Muscle of back (tissue), 13 donors: ENCODE measurements around the gene KRTAP22-1. TPM values are rescaled to one million over a fixed set of nuclear protein-coding genes. Genes with fewer than 3 reads are reported as not detected.

ENCODE experiments used
- DNase-seq, 3 donors: peaks; one replicate each; pipeline versions ENCODE4 v3.0.0 to v3.0.0-alpha.2; 2013
- long read RNA-seq, 9 donors: transcript quantifications; one replicate each; lab custom pipeline, GENCODE V29; 2026
- polyA plus RNA-seq, 10 donors: library from polyadenylated mRNA; unstranded; fragments of 120-200 nt; gene quantifications; one replicate each; pipeline ENCODE4 v1.2.1, GENCODE V29; 2013; ENCODE audit not compliant: insufficient read length in 10 of 10

Gene KRTAP22-1
- polyA plus RNA-seq = not detected
- long read RNA-seq, donor 1 = 0 reads
- long read RNA-seq, donor 2 = 0 reads
- long read RNA-seq, donor 3 = 0 reads
- long read RNA-seq, donor 4 = 0 reads
- long read RNA-seq, donor 5 = 0 reads
- long read RNA-seq, donor 6 = 0 reads
- long read RNA-seq, donor 7 = 0 reads
- long read RNA-seq, donor 8 = 0 reads
- long read RNA-seq, donor 9 = 0 reads

- DNase-seq = no peak
Measured at GRCh38 chr21:30600787-30601186, at the start of gene KRTAP22-1. TSS of gene KRTAP22-1 (plus strand) at chr21:30601087.

- DNase-seq = no peak
Measured at GRCh38 chr21:30552782-30553181, 48.1 kb upstream of the KRTAP22-1 start.

- DNase-seq = no peak
Measured at GRCh38 chr21:30555095-30555494, 45.8 kb upstream of the KRTAP22-1 start.

- no peak for DNase-seq
Measured at GRCh38 chr21:30561264-30561895, 39.5 kb upstream of the KRTAP22-1 start, which contains the start of gene KRTAP19-7. TSS of gene KRTAP19-7 (minus strand) at chr21:30561314. CDS start at chr21:30561289, 25 bp downstream.

GRCh38 chr21:30561957-30562356, 38.9 kb upstream of the KRTAP22-1 start:
- no peak for DNase-seq

- DNase-seq = no peak
Measured at GRCh38 chr21:30563072-30563471, 37.8 kb upstream of the KRTAP22-1 start.

GRCh38 chr21:30563630-30564029, 37.3 kb upstream of the KRTAP22-1 start:
- no peak for DNase-seq

- DNase-seq = no peak
Measured at GRCh38 chr21:30567617-30568016, 33.3 kb upstream of the KRTAP22-1 start.

- DNase-seq = no peak
Measured at GRCh38 chr21:30577766-30578165, 23.1 kb upstream of the KRTAP22-1 start.

- DNase-seq = peak; percentile 6 to 48 (median 42)
Measured at GRCh38 chr21:30579346-30579745, 21.5 kb upstream of the KRTAP22-1 start.

GRCh38 chr21:30580132-30580531, 20.8 kb upstream of the KRTAP22-1 start:
- no peak for DNase-seq

- no peak for DNase-seq
Measured at GRCh38 chr21:30582870-30583269, 18.0 kb upstream of the KRTAP22-1 start.

- DNase-seq = no peak
Measured at GRCh38 chr21:30590297-30590696, 10.6 kb upstream of the KRTAP22-1 start, which contains the start of gene KRTAP22-2. TSS of gene KRTAP22-2 (minus strand) at chr21:30590397.

GRCh38 chr21:30592140-30592539, 8.7 kb upstream of the KRTAP22-1 start, which contains the start of gene KRTAP6-3:
TSS of gene KRTAP6-3 (plus strand) at chr21:30592440. CDS start at chr21:30592446, 6 bp downstream.
- DNase-seq = no peak

- DNase-seq = no peak
Measured at GRCh38 chr21:30598802-30599201, 2.1 kb upstream of the KRTAP22-1 start, which contains the start of gene KRTAP6-2. TSS of gene KRTAP6-2 (minus strand) at chr21:30598902. CDS start at chr21:30598874, 28 bp downstream.

- DNase-seq = no peak
Measured at GRCh38 chr21:30605968-30606367, 5.1 kb downstream of the KRTAP22-1 start.

- DNase-seq = no peak
Measured at GRCh38 chr21:30612132-30612531, 11.2 kb downstream of the KRTAP22-1 start.

GRCh38 chr21:30613836-30614235, 12.9 kb downstream of the KRTAP22-1 start, which contains the start of gene KRTAP6-1:
TSS of gene KRTAP6-1 (minus strand) at chr21:30613930. CDS start at chr21:30613904, 26 bp downstream.
- no peak for DNase-seq

- no peak for DNase-seq
Measured at GRCh38 chr21:30615199-30615598, 14.3 kb downstream of the KRTAP22-1 start.

- no peak for DNase-seq
Measured at GRCh38 chr21:30616125-30616524, 15.2 kb downstream of the KRTAP22-1 start, which contains the start of gene KRTAP20-1. TSS of gene KRTAP20-1 (plus strand) at chr21:30616425. CDS start at chr21:30616455, 30 bp downstream.

- no peak for DNase-seq
Measured at GRCh38 chr21:30620080-30620479, 19.2 kb downstream of the KRTAP22-1 start.

- DNase-seq = no peak
Measured at GRCh38 chr21:30620522-30620921, 19.6 kb downstream of the KRTAP22-1 start, which contains the start of gene KRTAP20-4. TSS of gene KRTAP20-4 (plus strand) at chr21:30620627.

- no peak for DNase-seq
Measured at GRCh38 chr21:30623362-30623761, 22.5 kb downstream of the KRTAP22-1 start.
